NCI-H146 (cell line): ENCODE results near the gene KCNJ10.

Source experiments
- DNase-seq: peaks from one replicate; lab custom pipeline; 2025; lab: John Stamatoyannopoulos, UW

The KCNJ10 gene

DNA sequence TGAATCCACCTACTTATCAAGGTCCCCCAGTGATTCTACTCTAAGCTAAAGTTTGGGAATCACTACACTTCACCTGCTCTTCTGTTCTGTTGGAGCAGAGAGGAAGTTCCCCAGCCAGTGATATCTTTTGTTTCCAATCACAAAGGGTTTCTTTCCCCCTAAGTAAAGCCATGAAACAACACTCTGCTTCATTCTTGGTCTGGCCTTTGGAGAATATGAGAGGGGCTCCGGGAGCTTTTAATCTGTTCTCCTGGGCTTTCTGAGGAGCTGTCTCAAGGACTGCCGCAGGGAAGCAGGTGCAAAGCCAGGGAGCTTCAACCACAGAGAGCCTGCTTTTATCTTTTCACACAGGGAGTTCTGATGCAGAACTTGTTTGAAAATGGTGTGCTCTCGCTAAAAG lies 105.8 kb downstream of the KCNJ10 start:
- no peak for DNase-seq

DNA sequence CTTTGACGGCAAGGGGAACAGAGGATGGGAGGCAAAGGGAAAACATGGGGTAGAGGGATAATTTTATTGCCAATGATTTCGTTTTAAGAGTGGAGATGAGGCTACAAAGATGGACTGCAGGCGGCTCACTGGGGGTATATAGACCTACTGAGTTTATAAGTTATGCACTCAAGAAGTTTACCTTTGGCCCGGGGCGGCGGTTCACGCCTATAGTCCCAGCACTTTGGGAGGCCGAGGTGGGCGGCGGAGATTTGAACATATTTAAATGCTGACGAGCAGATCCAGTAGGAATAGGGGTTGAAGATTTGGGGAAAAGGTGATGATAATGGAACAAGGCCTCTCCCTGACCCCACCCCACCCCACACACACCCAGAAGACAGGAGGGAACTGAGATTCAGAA lies 107.8 kb downstream of the KCNJ10 start:
- no peak for DNase-seq

DNA sequence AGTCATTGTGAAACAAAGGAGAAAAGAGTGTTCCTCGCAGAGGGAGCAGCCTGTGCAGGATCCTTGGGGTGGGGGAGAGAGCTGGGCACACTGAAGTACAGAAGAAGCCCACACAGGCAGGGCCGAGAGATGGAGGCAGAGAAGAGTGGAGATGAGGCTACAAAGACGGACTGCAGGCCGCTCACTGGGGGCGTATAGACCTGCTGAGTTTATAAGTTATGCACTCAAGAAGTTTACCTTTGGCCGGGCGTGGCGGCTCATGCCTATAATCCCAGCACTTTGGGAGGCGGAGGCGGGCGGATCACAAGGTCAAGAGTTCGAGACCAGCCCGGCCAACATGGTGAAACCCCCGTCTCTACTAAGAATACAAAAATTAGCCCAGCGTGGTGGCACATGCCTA lies 108.3 kb downstream of the KCNJ10 start:
- DNase-seq: no peak

DNA sequence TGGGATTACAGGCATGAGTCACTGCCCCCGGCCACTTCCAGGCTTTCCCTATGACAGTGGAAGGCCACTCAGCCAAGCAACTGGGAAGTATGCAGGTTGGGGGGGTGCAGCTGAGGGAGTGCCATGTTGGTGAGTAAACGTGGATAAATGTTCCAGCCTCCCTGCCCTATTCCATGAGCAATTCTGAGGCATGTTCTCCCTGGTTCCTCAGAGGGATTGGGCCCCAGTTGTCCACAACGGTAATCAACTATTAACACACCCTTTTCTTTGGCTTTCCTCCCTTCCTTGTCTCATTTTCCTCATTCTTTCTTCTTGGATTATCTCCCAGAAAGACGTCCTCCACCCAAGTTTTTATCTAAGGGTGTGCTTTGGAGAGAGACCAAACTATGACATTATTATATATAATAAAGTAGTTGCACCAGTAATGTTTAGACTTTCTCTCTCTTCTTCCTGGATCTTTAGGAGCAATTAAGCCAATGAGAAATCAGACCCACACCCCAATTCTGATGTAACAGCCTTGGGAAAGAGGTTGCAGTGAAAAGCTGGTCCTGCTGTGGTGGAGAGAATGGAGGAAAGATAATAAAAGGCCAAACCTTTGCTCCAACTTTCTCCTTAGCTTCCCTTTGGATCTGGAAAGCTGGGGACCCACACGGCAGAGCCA lies 109.1 kb downstream of the KCNJ10 start:
- no peak for DNase-seq

DNA sequence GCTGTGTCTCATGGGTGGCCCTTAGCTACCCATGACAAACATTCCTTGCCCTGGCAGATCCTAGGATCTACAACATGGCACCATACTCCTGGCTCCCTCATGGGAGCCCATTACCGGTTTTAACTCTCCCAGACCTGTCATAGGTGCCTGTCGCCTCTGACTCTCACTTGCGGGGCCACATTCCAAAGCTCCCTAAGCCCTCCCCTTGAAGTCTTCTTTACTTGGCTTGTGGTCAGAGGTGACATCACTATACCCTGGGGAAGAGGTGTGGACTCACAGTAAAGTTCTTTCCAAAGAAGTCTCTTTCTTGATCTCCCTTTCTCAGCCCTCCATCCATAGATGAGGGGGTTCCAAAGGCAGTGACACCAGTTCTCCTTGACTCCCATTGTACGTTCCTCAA lies 110.5 kb downstream of the KCNJ10 start:
- DNase-seq: no peak

DNA sequence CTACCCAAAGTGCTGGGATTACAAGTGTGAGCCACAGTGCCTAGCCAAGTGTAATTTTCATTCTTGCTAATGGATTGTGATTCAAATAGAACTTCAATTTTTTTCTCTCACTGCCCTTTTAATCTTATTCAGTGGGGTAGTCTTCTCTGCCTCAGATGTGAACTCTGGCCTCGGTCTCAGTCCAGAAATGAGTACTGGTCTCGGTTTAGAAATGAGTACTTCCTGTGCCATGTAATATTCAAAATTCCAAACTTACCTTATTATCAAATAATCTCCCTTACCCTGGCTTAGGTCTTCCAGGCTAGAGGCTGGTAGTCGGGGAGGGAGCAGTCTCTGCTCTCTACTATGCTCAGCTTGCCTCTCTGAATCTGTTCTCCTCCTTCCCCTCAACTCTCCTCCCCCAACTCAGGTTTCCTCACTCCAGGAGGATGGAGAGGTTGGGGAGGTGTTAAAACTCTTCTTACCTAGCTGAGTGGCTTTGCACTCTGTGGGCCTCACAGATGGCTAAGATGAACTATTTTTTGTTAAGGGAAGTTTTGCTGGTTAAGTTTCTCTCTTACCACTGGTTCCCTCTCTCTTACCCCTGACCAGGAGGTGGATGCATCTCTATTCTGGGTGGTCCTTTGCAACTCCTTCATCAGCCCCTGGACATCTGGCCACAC lies 111.1 kb downstream of the KCNJ10 start:
- DNase-seq: no peak

DNA sequence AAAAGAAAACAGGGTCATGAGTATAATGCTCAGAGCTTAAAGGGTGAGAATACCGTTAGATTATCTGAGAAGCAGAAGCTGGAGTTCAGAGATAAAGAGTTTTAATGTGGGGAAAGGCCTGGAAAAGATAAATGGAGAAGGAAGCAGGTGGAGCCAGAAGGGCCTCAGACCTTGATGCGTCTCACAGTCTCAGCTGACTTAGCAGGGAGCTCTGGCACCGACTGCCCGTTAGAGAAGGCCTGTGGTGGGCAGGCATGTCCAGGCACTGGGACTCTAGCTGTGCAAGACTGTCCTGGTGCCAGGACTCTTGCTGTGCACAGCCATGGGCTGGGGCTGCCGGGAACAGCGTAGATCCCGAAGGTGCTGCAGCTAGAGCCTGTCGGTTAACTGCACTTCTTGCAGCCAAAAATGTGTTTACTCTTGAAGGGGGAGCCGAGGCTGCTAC lies 112.1 kb downstream of the KCNJ10 start:
- no peak for DNase-seq

DNA sequence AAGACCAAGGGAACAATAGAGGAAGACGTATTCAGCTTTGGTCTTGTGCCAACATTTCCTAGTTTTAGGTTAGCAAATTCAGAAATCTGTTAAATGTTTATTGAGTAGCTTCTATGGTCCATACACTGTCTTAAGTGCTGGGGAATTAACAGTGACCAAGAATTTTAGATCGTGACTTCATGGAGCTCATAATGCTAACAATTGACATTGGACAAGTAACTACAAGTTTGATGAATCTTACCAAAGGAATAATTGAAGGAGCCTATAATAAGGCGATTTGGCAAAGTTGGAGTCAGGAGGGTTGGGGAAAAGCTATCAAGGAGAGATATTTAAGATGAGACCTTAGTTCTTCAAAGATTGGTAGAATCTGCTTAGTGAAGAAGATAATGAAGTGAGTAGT lies 114.5 kb downstream of the KCNJ10 start:
- DNase-seq: no peak

DNA sequence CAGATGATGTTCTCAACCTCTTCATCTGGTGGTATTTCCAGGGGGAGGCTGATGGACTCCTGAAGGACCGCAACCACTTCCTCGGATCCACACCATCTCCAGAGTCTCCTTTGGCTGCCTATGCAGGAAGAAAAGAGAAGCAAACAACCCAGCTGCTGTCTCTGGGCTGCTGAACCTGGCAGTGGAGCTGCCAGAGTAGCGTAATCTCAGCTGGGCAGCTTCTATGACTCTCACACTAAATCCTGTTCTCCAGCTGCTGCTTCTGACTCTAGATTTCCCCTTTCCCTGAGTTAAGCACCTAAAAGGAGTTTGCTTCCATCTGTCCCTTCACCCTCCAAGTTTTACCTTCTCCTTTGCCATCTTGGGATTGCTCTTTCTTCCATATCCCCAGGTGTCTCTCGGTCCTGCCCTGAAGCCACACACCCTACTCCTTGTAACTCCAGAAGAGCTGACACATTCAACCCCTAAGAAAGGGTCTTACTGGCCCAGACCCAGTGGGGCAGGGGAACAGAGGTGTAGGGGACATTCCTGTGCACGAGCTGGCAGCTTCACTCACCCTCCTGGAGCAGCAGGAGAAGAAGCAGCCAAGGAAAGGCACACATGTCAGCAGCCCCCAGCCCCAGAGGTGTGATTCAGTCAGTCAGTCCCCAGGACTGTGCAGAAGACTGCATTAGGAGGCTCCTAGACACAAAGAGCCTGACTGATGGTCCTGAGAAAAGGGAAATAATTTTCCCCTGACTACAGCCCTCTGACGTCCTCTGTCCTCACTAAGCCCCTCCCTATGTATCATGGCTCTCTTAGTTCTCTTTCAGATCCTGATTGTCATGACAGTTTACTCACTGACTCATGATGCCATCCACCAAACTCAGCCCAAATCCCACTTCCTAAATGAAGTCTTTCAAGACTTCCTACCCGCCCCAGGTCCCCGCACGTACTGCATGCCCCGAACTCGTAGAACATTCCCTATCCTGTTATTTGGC lies 116.1 kb downstream of the KCNJ10 start, which contains the start of gene SLAMF9:
TSS of gene SLAMF9 (minus strand) at position 702 of the 980 bp plus-strand sequence. CDS start at position 602, 100 bp downstream.
- DNase-seq: no peak

DNA sequence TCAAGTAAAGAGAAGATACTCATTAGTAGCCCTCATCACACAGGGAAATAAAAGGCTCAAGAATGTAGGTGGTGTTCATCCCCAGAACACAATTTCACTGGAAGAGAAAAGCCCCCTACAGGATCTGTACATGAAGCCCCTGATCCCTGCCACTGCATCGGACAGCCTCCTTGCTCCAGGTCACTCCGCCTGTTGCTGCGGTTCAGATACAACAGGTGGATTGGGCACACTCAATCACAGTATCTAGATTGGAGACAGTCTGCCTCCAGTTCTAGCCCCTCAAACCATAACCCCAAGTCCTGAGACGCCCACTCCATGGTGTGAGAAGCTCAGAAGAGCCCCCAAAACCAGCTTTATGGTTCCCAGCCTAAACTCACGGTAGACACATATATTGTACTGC lies 117.0 kb downstream of the KCNJ10 start:
- DNase-seq: no peak

DNA sequence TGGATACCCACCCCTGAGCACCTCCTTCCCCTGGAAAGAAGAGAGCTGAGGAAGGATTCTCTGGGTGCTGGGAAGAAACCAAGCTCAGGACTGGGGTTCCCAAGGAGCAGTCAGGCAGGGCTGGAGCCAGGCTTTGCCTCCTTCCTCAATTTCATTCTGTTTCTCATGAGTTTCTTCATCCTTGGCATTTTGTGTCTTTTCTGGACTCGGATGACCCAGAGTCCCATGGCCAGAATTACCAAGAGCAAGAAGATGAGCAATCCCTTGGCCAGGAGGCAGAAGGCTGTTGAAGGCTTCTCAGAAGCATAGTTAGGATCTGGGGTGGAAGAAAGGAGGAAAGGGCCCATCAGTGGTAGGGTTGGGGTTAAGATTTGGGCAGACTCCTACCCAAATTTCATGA lies 118.4 kb downstream of the KCNJ10 start:
- DNase-seq: no peak

DNA sequence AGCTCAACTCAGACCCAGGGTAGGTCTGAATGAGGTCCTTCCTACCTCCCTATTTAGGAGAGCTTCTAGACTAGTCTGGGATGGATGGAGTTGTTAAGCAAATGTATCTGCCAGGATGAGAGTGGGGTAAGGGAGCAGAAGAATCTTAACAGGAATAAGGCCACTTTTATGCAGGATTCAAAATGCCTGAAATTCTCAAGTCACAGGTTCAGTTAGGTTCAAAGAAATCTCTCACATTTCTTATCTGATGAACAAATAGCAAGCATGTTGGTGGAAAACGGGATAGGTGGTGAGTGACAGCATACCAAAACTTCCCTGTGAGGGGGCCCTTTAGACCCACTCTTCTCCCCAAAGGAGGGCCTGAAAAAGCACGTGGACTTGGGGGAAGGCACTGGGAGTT lies 118.9 kb downstream of the KCNJ10 start:
- no peak for DNase-seq

DNA sequence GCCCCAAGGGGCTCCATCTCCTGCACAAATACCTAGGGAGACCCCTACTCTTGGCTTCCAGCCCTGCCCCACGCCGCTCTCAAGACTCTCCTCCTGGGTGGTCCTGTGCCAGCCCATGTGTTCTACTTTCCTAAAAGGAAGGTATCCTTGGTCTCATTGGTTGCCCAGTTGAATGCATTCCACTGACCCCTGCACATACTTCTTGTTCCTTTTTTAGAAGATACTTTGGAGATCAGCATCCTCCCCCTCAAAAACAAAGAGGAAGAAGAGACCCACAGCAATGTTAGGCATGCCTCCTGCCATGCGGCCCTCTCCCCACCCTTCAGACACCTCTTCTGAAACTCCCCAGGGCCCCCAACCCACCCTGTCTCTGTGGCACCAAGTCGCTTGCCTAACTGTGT lies 120.0 kb downstream of the KCNJ10 start:
- no peak for DNase-seq

DNA sequence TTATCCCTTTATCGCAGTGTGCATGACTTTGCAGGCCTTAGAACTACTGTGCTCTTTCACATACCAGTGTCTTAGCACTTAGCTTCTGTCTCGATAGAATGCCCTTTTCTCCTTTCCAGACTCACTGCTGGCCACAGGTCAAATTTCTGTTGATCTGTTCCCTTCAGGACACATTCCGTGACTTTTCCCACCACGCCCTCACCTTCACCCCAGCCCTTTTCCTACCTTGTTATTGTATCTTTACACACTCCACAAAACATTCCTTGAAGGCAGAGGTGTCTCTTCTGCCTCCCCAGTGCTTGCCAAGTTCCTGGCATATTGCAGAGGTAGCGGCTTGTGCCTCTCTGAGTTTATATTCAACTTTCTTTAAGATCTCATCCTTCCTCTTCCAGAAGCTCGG lies 120.8 kb downstream of the KCNJ10 start:
- DNase-seq: no peak
